ENCODE results near the gene FBXW7. TPM values are rescaled to one million over a fixed set of nuclear protein-coding genes. Genes with fewer than 3 reads are reported as not detected.

FBXW7 gene
- total RNA-seq, 1 experiment from 2014 or later, result 33.5 TPM

- POLR2A ChIA-PET (ENCODE audit: low non-redundant PET), result no interaction called here
- TF ChIP-seq, protein P1, sequence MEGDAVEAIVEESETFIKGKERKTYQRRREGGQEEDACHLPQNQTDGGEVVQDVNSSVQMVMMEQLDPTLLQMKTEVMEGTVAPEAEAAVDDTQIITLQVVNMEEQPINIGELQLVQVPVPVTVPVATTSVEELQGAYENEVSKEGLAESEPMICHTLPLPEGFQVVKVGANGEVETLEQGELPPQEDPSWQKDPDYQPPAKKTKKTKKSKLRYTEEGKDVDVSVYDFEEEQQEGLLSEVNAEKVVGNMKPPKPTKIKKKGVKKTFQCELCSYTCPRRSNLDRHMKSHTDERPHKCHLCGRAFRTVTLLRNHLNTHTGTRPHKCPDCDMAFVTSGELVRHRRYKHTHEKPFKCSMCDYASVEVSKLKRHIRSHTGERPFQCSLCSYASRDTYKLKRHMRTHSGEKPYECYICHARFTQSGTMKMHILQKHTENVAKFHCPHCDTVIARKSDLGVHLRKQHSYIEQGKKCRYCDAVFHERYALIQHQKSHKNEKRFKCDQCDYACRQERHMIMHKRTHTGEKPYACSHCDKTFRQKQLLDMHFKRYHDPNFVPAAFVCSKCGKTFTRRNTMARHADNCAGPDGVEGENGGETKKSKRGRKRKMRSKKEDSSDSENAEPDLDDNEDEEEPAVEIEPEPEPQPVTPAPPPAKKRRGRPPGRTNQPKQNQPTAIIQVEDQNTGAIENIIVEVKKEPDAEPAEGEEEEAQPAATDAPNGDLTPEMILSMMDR (conservative IDR thresholded peaks at IDR 0.05; ENCODE audit: low read depth, low read length), result no peak
- TF ChIP-seq EZH2 (IDR thresholded peaks at IDR 0.05; ENCODE audit: borderline replicate concordance, low read depth, low read length, poor library complexity, severe bottlenecking), result no peak
- Histone ChIP-seq H3K27ac (ENCODE audit: low read depth, low read length, poor library complexity, severe bottlenecking) (no peak overlapping the region), H3K4me3 (ENCODE audit: low read depth, low read length, poor library complexity, severe bottlenecking) (no peak overlapping the region), H3K36me3 (ENCODE audit: insufficient read depth, low read length, poor library complexity, severe bottlenecking) (peaks cover 28% of the 10 kb centered on the region), H3K27me3 (replicated peaks; ENCODE audit: insufficient read depth, low read depth, low read length, poor library complexity) (no peaks in the 10 kb centered on the region), H3K4me1 (ENCODE audit: insufficient read depth, low read length, poor library complexity, severe bottlenecking) (peaks cover 13% of the 10 kb centered on the region), H3K9me3 (ENCODE audit: low read depth, low read length, poor library complexity, severe bottlenecking) (no peaks in the 10 kb centered on the region)
- CTCF ChIA-PET, result no interaction called here
- no TSS peak for BruUV-seq (replicated peaks)
- no peak for DNase-seq (ENCODE audit: low spot score)
- intact Hi-C loops (cut with micrococcal nuclease; ENCODE audit: unreplicated experiment), result no loop called here
Observed at GRCh38 chr4:152323221-152323620, 212.7 kb downstream of the FBXW7 start.

- Histone ChIP-seq H3K9me3 (ENCODE audit: low read depth, low read length, poor library complexity, severe bottlenecking) (no peaks in the 10 kb centered on the region), H3K27ac (ENCODE audit: low read depth, low read length, poor library complexity, severe bottlenecking) (no peak overlapping the region), H3K4me3 (ENCODE audit: low read depth, low read length, poor library complexity, severe bottlenecking) (no peak overlapping the region), H3K4me1 (ENCODE audit: insufficient read depth, low read length, poor library complexity, severe bottlenecking) (peaks cover 7% of the 10 kb centered on the region), H3K36me3 (ENCODE audit: insufficient read depth, low read length, poor library complexity, severe bottlenecking) (peaks cover 22% of the 10 kb centered on the region), H3K27me3 (replicated peaks; ENCODE audit: insufficient read depth, low read depth, low read length, poor library complexity) (no peaks in the 10 kb centered on the region)
- intact Hi-C loops (cut with micrococcal nuclease; ENCODE audit: unreplicated experiment), result no loop called here
- ChIA-PET POLR2A (ENCODE audit: low non-redundant PET) (no interaction called here), CTCF (interaction anchor here (0.6 to 0.7 kb wide), 2 partner anchors 439 to 760 kb away, joined by 3 to 5 read pairs; no protein-coding TSS in a partner anchor)
- no TSS peak for BruUV-seq (replicated peaks)
- TF ChIP-seq, protein P1 (conservative IDR thresholded peaks at IDR 0.05; ENCODE audit: low read depth, low read length), result no peak
- no peak for TF ChIP-seq EZH2 (IDR thresholded peaks at IDR 0.05; ENCODE audit: borderline replicate concordance, low read depth, low read length, poor library complexity, severe bottlenecking)
- no peak for DNase-seq (ENCODE audit: low spot score)
Observed at GRCh38 chr4:152322656-152323055, 213.2 kb downstream of the FBXW7 start.

- H3K36me3 ChIP-seq (ENCODE audit: insufficient read depth, low read length, poor library complexity, severe bottlenecking), result peaks cover 21% of the 10 kb centered on the region
- TF ChIP-seq, protein P1 (conservative IDR thresholded peaks at IDR 0.05; ENCODE audit: low read depth, low read length), result no peak
- H3K27ac ChIP-seq (ENCODE audit: low read depth, low read length, poor library complexity, severe bottlenecking), result no peak overlapping the region
- DNase-seq (ENCODE audit: low spot score), result no peak
- no TSS peak for BruUV-seq (replicated peaks)
- H3K9me3 ChIP-seq (ENCODE audit: low read depth, low read length, poor library complexity, severe bottlenecking), result no peaks in the 10 kb centered on the region
- H3K27me3 ChIP-seq (replicated peaks; ENCODE audit: insufficient read depth, low read depth, low read length, poor library complexity), result no peaks in the 10 kb centered on the region
- peaks cover under 1% of the 10 kb centered on the region for H3K4me1 ChIP-seq (ENCODE audit: insufficient read depth, low read length, poor library complexity, severe bottlenecking)
- intact Hi-C loops (cut with micrococcal nuclease; ENCODE audit: unreplicated experiment), result no loop called here
- CTCF ChIA-PET, result interaction anchor here (0.6 to 0.7 kb wide), 2 partner anchors 438 to 760 kb away, joined by 3 to 5 read pairs; no protein-coding TSS in a partner anchor
- H3K4me3 ChIP-seq (ENCODE audit: low read depth, low read length, poor library complexity, severe bottlenecking), result no peak overlapping the region
- POLR2A ChIA-PET (ENCODE audit: low non-redundant PET), result no interaction called here
Observed at GRCh38 chr4:152321923-152322322, 214.0 kb downstream of the FBXW7 start.
